Sigmoid colon (tissue), 7 donors: ENCODE measurements around the gene PDCL2. TPM values are rescaled to one million over a fixed set of nuclear protein-coding genes. Genes with fewer than 3 reads are reported as not detected.

Experiments used
- DNase-seq: peaks from one replicate; pipeline ENCODE4 v3.0.0-alpha.2; 2019
- H3K27ac ChIP-seq, 4 donors: fragments of 200-600 bp; sonication (generic); one replicate each; pipeline ENCODE4 v1.5.1; 2016 to 2019; ENCODE audit warnings: mild to moderate bottlenecking in 1 of 4
- H3K27me3 ChIP-seq, 3 donors: fragments of 200-600 bp; sonication (generic); one replicate each; pipeline ENCODE4 v1.5.1; 2019; ENCODE audit warnings: mild to moderate bottlenecking in 1 of 3
- H3K36me3 ChIP-seq, 4 donors: fragments of 200-600 bp; sonication (generic); one replicate each; pipeline ENCODE4 v1.5.1; 2016 to 2019
- H3K4me1 ChIP-seq, 4 donors: fragments of 200-600 bp; sonication (generic); one replicate each; pipeline ENCODE4 v1.5.1; 2017 to 2019
- H3K4me3 ChIP-seq, 4 donors: fragments of 200-600 bp; sonication (generic); one replicate each; pipeline ENCODE4 v1.5.1; 2017 to 2019; ENCODE audit warnings: mild to moderate bottlenecking in 2 of 4, moderate library complexity in 1 of 4
- H3K9me3 ChIP-seq, 4 donors: fragments of 200-600 bp in 3 of 4; sonication (generic) in 3 of 4; one replicate each; pipeline versions ENCODE4 v1.5.1 to v1.6.1; 2013 to 2019
- EP300 ChIP-seq, 4 donors: sonication (generic); formaldehyde crosslinking; IDR thresholded peaks; one replicate each; pipeline ENCODE4 v1.6.1; 2017; ENCODE audit warnings: antibody characterized with exemption in 4 of 4
- POLR2A ChIP-seq, 2 donors: fragments of 450-650 bp; IDR thresholded peaks; one replicate each; pipeline ENCODE4 v1.6.1; 2016; ENCODE audit warnings: antibody characterized with exemption in 2 of 2, mild to moderate bottlenecking in 2 of 2, moderate library complexity in 2 of 2
- POLR2AphosphoS5 ChIP-seq, 4 donors: sonication (generic); formaldehyde crosslinking; IDR thresholded peaks; one replicate each; pipeline ENCODE4 v1.6.1; 2017; ENCODE audit warnings: antibody characterized with exemption in 4 of 4
- WGBS, 2 donors: extraction: QIAGEN DNeasy Blood & Tissue Kit; methylation state at CpG; one replicate each; pipeline ENCODE4 v1.1.7; 2013; 5-methylcytosine and 5-hydroxymethylcytosine counted together
- intact Hi-C: fragments of 100-400 bp; cut with DNase I; formaldehyde crosslinking; loops from one replicate; pipeline ENCODE4 v1.15.1; 2023
- polyA plus RNA-seq, 3 donors: library from polyadenylated mRNA; stranded (reverse); fragments of 200-250 nt; gene quantifications; one replicate each; pipeline ENCODE4 v1.2.3, GENCODE V29; 2013
- total RNA-seq, 4 donors: library from RNA; depleted of rRNA; stranded (reverse); fragments of >200 nt; gene quantifications; one replicate each; pipeline ENCODE4 v1.1.0, GENCODE V29; 2016
- TF ChIP-seq, protein P1 (sequence below), 4 experiments: fragments of 450-650 bp in 3 of 4; fragments of 200-600 bp in 1 of 4; IDR thresholded peaks; one replicate each; pipeline ENCODE4 v1.5.1; 2016 to 2019; ENCODE audit warnings: antibody characterized with exemption in 4 of 4, mild to moderate bottlenecking in 3 of 4, moderate library complexity in 2 of 4
- donor health status: healthy with polysubstance abuse.
- donor health status: Bipolar disorder and iron deficiency.
- donor health status: healthy.

The PDCL2 gene
- total and polyA plus RNA-seq, 7 donors, result not detected

DNA sequence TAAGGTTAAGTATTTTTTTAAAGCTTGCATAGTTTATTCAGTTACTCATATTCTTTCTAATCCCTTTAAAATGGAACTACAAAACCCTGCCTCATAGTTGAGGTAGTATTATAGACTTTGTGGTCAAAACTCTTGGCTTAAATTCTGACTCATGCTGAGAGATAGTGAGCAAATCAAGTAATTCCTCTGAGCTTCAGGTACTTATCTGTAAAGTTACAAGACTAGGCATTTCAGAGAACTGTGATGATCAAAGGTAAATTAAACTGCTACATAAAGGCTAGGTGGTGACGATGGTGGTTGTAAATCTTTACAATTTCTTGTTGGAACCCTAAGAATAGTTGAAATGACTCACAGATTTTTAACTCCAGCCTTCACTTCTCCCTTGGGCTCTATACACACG, 42.2 kb downstream of the PDCL2 start:
- H3K27me3 ChIP-seq, result no peaks in the 10 kb centered on the region
- peaks cover 3 to 28% (median 13%) of the 10 kb centered on the region in 4 donors for H3K4me1 ChIP-seq
- H3K9me3 ChIP-seq, result no peaks in the 10 kb centered on the region
- intact Hi-C loops, result loop anchor here (5.0 to 10.0 kb wide), 3 partner anchors 105 to 397 kb away; partner anchors contain the start of genes CEP135 and EXOC1
- no peaks in the 10 kb centered on the region for H3K36me3 ChIP-seq
- H3K27ac ChIP-seq, result no peak overlapping the region
- DNase-seq, result no peak
- no peak overlapping the region for H3K4me3 ChIP-seq
- TF ChIP-seq POLR2AphosphoS5 (IDR thresholded peaks at IDR 0.05) (no peak), EP300 (IDR thresholded peaks at IDR 0.05) (no peak), POLR2A (IDR thresholded peaks at IDR 0.05) (no peak)
- TF ChIP-seq, protein P1, sequence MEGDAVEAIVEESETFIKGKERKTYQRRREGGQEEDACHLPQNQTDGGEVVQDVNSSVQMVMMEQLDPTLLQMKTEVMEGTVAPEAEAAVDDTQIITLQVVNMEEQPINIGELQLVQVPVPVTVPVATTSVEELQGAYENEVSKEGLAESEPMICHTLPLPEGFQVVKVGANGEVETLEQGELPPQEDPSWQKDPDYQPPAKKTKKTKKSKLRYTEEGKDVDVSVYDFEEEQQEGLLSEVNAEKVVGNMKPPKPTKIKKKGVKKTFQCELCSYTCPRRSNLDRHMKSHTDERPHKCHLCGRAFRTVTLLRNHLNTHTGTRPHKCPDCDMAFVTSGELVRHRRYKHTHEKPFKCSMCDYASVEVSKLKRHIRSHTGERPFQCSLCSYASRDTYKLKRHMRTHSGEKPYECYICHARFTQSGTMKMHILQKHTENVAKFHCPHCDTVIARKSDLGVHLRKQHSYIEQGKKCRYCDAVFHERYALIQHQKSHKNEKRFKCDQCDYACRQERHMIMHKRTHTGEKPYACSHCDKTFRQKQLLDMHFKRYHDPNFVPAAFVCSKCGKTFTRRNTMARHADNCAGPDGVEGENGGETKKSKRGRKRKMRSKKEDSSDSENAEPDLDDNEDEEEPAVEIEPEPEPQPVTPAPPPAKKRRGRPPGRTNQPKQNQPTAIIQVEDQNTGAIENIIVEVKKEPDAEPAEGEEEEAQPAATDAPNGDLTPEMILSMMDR (IDR thresholded peaks at IDR 0.05), result no peak
- WGBS, 2 donors, result 19 to 50% methylated on average over 2 of the region's 2 CpGs

DNA sequence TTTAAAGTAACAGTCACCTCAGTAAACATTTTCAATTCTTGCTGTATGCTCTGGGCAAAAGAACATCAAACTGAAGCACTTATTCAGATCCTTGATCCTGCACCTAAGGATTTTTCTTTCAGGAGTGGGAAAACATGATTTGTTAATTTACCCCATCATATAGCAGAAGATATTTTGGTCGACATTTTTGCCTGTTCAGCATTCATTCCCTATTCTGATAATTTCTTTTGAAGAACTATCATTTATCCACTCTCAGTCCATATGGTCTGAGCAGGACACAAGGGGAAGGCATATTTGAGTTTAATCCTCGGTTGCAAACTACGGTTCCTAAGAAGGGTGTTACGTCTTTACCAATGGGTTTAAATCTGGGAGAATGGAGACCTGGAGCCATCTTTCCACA, 44.1 kb downstream of the PDCL2 start:
- H3K27ac ChIP-seq, result peak overlapping the region; percentile 91 to 99 (median 98)
- intact Hi-C loops, result loop anchor here (2.0 to 5.0 kb wide), 3 partner anchors 201 to 399 kb away; partner anchors contain the start of genes CEP135, EXOC1 and SRD5A3
- no peak for DNase-seq
- TF ChIP-seq POLR2A (IDR thresholded peaks at IDR 0.05) (no peak), EP300 (IDR thresholded peaks at IDR 0.05) (no peak), POLR2AphosphoS5 (IDR thresholded peaks at IDR 0.05) (no peak)
- TF ChIP-seq, protein P1 (IDR thresholded peaks at IDR 0.05), result no peak
- peak overlapping the region; percentile 61 to 98 (median 86) for H3K4me3 ChIP-seq
- 75 to 86% methylated on average over 4 of the region's 4 CpGs for WGBS, 2 donors
- no peaks in the 10 kb centered on the region for H3K36me3 ChIP-seq
- H3K4me1 ChIP-seq, result peaks cover 3 to 26% (median 10%) of the 10 kb centered on the region in 4 donors
- H3K27me3 ChIP-seq, result no peaks in the 10 kb centered on the region
- no peaks in the 10 kb centered on the region for H3K9me3 ChIP-seq

DNA sequence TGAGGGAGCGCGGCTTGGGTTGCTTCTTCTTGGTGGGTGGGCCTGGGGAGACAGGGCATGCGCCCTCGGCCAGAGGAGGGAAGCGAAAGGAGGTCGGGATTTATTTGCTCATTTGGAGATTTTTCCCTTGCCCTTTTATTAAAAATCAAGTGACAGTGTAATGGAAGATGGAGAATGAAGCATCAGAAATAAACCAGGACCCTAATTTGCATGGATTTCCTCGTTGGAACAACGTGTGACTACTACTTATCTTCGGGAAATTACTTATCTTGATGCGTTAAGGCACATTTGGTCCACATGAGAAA, 44.6 kb downstream of the PDCL2 start:
- H3K27me3 ChIP-seq, result no peaks in the 10 kb centered on the region
- peak in 1 of 4 donors; percentile 22 for TF ChIP-seq POLR2AphosphoS5 (IDR thresholded peaks at IDR 0.05)
- no peak for TF ChIP-seq EP300 (IDR thresholded peaks at IDR 0.05)
- peaks cover 3 to 24% (median 10%) of the 10 kb centered on the region in 4 donors for H3K4me1 ChIP-seq
- WGBS, 2 donors, result 1 to 5% methylated on average over 10 of the region's 10 CpGs
- peak; percentile 76 for DNase-seq
- intact Hi-C loops, result loop anchor here (2.0 to 5.0 kb wide), 3 partner anchors 201 to 400 kb away; partner anchors contain the start of genes CEP135, EXOC1 and SRD5A3
- H3K27ac ChIP-seq, result peak overlapping the region; percentile 91 to 99 (median 98)
- H3K9me3 ChIP-seq, result no peaks in the 10 kb centered on the region
- H3K36me3 ChIP-seq, result no peaks in the 10 kb centered on the region
- H3K4me3 ChIP-seq, result peak overlapping the region; percentile 61 to 98 (median 86)

DNA sequence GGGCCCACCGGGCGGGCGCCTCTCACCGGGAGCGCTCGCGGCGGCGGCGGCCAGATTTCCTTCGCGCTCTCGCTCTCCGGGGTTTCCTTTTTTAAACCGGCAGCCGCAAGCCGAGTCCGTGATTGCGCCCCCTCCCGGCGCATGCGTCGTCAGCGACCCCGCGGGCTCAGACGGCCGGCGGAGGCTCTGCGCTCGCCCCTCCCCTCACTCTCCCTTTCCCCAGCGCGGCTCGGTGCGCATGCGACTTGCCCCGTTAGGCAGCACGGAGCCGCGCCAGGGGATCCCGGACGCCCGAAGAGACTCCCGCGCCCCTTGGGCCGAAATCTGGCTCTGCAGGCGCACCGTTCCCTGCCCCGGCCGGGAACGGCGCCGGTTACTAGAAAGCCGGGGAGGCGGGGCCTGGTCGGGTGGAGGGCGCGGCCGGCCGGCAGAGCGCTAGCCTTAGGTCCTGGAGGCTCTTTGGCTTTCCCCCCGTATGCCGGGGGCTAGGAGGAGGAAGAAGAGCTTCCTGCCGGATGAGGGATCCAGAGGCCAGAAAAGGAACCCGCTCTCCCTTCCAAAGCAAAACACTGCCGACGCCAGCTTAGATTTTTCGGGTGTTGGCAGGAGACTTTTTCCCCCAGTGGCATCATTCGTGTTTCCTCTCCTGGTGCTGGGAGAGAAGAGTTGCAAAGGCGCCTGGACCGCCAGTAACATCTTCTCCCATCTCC, 45.1 kb downstream of the PDCL2 start, which contains the start of gene CLOCK:
Gene CLOCK (minus strand): TSS at position 154 of the 710 bp plus-strand sequence. CDS start 64,124 bp downstream, outside the sequence.
- WGBS, 2 donors, result 0% methylated on average over 71 of the region's 71 CpGs
- TF ChIP-seq, protein P1 (IDR thresholded peaks at IDR 0.05), result peak; percentile 22 to 58 (median 46)
- peak; percentile 51 to 63 for TF ChIP-seq POLR2A (IDR thresholded peaks at IDR 0.05)
- peak; percentile 56 to 84 (median 76) for TF ChIP-seq POLR2AphosphoS5 (IDR thresholded peaks at IDR 0.05)
- no peak for TF ChIP-seq EP300 (IDR thresholded peaks at IDR 0.05)
- peaks cover 3 to 24% (median 10%) of the 10 kb centered on the region in 4 donors for H3K4me1 ChIP-seq
- peak within 1 kb of the TSS; percentile 91 to 99 (median 98) for H3K27ac ChIP-seq
- H3K4me3 ChIP-seq, result peak within 1 kb of the TSS; percentile 61 to 98 (median 86)
- H3K27me3 ChIP-seq, result no peaks in the 10 kb centered on the region
- no peaks in the 10 kb centered on the region for H3K9me3 ChIP-seq
- DNase-seq, result peak; percentile 92
- H3K36me3 ChIP-seq, result no peaks in the 10 kb centered on the region
- intact Hi-C loops, result loop anchor here (1.0 to 5.0 kb wide), 4 partner anchors 151 to 400 kb away; partner anchors contain the start of genes CEP135, EXOC1 and SRD5A3

DNA sequence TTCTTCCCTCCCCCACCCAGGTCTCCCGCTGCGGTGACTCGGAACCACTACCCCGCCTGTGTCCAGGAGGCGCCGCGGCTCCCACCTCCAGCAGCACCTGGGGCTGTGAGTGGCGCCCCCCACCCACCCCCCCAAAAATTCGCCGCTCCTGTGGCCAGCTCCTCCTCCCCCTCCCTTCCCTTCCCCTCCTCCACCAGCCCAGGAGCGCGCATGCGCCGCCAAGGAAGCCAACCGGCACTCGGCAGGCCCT, 45.6 kb downstream of the PDCL2 start:
- Histone ChIP-seq H3K4me3 (peak overlapping the region; percentile 61 to 98 (median 86)), H3K27ac (peak overlapping the region; percentile 91 to 99 (median 98)), H3K4me1 (peaks cover 3 to 24% (median 10%) of the 10 kb centered on the region in 4 donors), H3K9me3 (no peaks in the 10 kb centered on the region), H3K36me3 (no peaks in the 10 kb centered on the region), H3K27me3 (no peaks in the 10 kb centered on the region)
- TF ChIP-seq EP300 (IDR thresholded peaks at IDR 0.05) (no peak), POLR2AphosphoS5 (IDR thresholded peaks at IDR 0.05) (no peak), POLR2A (IDR thresholded peaks at IDR 0.05) (no peak)
- TF ChIP-seq, protein P1 (IDR thresholded peaks at IDR 0.05), result no peak
- intact Hi-C loops, result loop anchor here (1.0 to 5.0 kb wide), 4 partner anchors 150 to 401 kb away; partner anchors contain the start of genes CEP135, EXOC1 and SRD5A3
- 0 to 1% methylated on average over 16 of the region's 16 CpGs for WGBS, 2 donors
- DNase-seq, result peak; percentile 92
